Stimulated activated CD8-positive, alpha-beta memory T cell treated with anti-CD3 and anti-CD28 coated beads, Interleukin-15, amount 100 ng/mL, for 1 hour (primary cell): Measurements from ENCODE around the gene HIC1.

Experiments used
- DNase-seq: peaks from one replicate; pipeline ENCODE4 v3.0.0-alpha.2; 2020; ENCODE audit warnings: low read depth

HIC1 gene

DNA sequence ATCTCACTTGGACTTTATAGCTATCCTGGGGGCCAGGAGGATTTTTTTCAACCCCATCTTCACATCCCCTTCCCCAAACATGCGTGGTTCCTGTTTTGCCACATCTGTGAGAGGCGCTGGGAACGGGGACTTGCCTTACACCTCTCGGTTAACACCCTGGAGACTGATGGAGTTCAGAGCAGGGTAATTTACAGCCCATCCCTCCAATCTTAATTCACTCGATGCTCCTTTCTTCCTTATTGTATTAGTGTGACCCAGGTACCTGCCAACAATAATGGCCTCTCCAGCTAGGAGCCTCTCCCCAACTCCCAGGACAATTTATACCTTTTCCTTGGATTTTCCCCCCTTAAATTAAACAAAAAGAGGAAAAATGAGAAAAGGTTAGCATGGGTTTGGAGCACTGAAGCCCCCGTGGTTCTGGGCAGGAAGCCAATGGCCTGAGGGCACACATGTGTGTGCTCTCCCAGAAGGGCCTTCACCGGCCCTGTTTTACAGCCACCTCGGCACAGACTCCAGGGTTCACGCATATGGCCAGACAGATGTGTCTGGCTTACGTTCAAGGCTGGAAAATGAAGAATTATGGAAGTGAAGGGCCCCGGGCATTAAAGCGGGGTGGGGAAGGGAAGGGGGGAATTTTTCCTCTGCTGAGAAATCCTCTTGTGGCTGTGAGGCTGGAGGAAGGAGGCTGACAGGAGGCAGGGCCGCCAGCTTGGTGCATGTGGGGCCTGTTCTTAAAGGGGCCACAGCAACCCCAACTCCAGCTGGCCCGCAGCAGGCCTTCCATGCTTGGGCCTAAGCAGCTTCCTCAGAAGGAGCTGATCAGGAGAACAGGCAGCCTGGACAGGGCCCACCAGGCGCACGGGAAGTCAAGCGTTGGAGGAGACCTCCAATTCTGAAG is 21.4 kb downstream of the HIC1 start:
- DNase-seq, result no peak

DNA sequence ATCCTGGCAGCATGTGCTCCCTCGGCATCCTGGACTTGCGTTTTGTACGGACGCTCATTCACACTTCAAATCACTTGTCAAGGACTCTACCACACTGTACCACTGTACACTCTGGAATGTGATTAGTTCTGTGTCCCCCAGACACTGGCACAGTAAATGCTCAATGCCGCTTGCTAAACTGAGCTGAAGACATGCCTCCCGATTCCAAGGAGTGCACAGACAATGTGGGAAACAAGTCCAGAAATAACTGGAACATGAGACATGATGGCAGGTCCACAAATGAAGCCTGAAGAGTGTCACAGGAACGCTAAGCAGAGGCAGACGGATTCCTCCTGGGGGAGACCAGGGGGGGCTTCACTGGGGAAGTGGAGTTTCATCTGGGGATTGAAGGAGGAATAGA is 22.1 kb downstream of the HIC1 start:
- DNase-seq, result no peak

DNA sequence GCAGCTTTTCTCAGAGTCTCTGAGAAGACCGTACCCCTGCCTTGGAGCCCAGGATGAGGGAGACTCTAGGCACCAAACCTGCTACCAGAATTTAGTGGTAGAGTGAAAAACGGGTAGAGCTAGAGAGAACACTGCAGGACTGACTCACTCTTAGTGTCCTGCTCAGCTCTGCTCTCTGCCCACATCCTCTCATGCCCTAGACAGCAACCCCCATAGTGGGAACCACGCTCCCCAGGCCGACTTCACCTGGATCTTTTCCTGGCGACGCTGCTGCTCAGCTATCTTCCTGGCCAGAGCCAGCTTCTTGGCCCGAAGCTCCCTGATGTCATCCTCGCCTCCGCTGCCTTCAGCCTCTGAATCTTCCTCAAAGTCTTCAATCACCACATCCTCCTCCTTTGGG is 26.7 kb downstream of the HIC1 start:
- no peak for DNase-seq

DNA sequence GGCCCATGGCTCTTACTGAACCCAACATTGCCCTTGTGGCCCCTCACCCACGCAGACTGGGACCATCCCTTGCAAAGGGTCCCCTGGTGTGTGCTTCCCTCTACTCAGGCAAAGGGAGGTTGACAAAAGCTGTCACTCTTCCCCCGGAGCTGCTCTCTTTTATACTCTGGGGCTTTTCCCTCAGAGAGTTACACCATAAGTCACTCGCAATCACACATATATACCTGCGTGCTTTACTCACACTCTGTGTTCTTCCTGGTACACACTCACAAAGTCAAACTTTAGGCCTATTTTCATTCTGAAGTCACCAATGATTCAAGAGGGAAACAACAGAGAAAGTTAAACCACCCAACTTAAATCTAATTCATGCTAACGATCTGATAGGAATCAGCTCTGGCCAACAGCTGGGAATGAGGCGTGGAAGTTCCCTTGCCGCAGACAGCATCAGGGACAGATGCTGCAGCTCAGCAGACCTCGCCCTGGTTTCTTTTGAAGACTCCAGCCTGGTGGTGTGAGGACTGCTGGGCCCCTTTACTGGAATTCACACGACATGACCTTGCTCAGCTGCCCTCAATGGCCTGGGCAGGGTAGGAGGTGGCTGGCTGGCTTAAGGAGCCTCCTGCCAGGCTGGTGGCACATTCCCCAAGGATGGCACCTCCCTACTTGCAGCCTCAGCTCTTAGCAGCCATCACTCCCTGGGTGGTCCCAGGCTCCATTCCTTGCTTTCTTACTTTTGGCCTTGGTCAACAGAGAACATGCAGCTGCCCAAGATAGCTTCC is 27.3 kb downstream of the HIC1 start:
- no peak for DNase-seq

GRCh38 chr17:2083613-2084035 is 28.7 kb downstream of the HIC1 start:
- no peak for DNase-seq

DNA sequence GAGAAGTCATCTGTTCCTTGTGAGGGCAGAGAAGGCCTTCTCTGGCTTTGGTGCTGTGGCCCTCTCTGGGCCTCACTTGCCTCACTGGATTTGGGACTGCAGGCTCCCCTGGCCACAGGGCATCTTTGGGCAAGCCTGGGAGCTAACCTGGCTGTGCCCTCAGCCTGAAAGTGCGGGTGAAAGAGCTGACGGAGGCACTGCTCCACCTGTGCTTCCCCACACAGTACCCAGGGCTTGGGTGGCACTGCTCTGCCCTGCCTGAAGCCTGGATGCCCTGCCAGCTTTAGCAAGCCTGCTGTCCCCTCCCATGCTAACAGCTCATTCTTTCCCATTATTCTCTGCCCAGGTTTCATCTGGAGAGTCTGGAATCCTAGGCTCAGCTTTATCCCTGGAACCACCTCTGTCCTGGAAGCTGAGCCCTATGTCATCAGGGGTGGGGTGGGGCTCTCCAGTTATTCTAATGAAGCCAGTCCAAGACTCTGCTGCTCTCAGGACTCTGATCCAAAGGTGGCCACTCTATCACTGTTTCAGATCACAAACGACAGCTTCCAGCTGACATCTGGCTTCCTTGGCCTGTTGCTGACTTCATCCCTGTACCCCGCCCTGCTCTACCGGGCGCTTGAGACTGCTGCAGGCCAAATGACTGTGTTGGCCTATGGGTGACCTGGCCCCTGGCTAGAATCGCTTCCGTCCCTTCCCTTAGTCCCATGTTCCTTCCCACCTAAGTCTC is 29.3 kb downstream of the HIC1 start:
- no peak for DNase-seq

DNA sequence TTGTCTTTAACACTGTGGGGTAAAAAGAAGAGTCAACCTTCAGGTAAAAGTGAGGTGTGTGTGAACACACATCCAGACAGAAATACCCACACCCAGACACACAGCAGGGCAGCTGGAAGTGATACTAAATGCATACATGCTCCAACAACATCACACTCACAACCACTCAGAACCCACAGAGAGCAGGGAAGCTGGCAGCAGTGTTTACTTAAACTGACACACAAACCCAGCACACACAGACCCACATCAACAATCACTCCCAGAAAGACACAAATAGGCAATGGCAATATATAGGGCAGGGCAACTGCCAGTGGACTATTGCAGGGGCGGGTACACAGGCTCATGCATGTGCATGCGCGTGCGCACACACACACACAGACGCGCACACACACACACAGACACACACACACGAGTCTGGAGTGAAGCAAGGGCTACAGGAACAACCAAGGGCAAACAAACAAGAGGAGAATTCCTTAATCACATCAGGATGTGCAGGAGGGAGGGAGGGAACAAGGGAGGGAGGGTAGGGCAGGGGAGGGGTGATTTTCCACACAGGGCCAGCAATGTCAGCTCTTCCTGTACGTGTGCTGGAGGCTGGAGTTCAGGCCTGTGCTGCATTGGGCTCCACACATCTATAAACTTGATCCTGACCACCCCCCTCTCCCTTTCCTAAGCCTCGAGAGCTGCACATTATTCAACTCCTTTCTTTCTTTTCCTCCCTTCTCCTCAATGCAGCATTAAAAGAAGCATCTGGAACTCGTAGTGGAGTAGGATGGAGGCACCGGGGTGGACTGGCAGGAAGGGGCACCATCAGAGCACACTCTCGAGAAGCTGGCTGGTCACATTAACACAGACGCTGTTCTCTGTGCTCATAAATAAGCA is 30.1 kb downstream of the HIC1 start:
- no peak for DNase-seq

- no peak for DNase-seq
These were observed 30.7 kb downstream of the HIC1 start for GRCh38 chr17:2085648-2085949.

GRCh38 chr17:2086306-2086705 is 31.4 kb downstream of the HIC1 start:
- DNase-seq, result no peak

- DNase-seq, result no peak
These were observed 32.8 kb downstream of the HIC1 start for GRCh38 chr17:2087597-2088211.

DNA sequence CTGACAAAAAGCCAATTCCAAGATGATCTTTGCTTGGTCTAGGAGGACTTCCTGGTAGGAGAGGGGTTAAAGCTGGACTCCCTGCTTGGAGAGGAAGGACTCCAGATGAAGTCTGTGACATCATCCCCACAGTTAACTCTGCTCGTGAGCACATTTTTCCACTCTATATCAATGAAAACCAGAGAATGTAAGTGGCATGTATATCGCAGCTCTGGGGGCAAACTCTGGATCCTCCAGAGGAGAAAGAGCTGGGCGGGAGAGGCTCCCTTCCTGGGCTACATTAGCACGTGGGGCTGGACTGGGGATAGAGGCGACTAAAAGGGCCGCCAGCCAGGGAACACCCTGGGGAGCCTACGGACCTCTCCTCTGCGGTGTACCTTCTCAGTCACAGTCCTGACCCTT is 34.1 kb downstream of the HIC1 start:
- no peak for DNase-seq

GRCh38 chr17:2090210-2090641 is 35.3 kb downstream of the HIC1 start:
- DNase-seq, result no peak

DNA sequence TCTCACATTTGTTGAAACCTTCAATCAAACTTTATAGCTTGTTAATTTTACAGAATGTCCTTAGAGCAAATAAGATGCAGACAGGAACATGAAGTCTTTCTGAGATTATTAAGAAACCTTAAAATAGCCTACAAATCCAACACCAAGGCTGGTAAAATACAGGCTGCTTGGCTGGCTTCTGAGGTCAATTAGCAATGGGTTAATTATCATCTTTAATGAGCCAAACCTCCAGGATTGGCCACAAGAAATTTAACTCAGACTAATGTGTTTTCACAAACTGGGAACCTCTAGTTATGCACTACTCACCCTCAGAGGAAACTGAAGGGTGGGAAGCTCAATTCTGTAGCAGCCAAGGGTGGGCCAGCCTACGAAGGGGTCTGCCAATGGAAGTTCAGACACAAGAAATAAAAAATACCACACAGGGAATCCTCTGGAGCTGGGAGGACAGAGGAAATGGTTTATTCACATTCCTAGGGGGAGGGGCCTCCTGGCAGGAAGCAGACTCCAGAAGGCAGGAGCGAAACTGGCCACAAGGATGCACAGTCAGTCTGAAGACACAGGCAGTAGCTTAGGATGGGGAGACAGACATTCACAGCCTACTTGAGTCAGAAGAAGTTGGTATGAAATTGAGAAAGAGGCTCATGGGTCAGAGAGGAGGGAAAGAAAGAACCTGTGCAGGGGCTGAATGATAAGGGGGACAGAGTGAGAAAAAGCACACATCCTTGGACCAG is 36.1 kb downstream of the HIC1 start:
- DNase-seq, result no peak

- no peak for DNase-seq
These were observed 37.4 kb downstream of the HIC1 start for GRCh38 chr17:2092253-2092652.

GRCh38 chr17:2093349-2093748 is 38.4 kb downstream of the HIC1 start:
- DNase-seq, result no peak

- DNase-seq, result no peak
These were observed 40.1 kb downstream of the HIC1 start for GRCh38 chr17:2094891-2095535.

GRCh38 chr17:2095536-2095910 is 40.6 kb downstream of the HIC1 start:
- no peak for DNase-seq

GRCh38 chr17:2101448-2102257 is 46.8 kb downstream of the HIC1 start:
- peak; percentile 8 for DNase-seq
